GM21717 (cell line): ENCODE data around the gene LY6G6D.

Experiments used
- ATAC-seq: cut with Tn5 transposase; IDR thresholded peaks from one replicate; pipeline ENCODE4 v1.9.1; 2021; ENCODE audit warnings: mild to moderate bottlenecking, moderate library complexity; ENCODE audit not compliant: unreplicated experiment

LY6G6D gene

GRCh38 chr6:31734247-31734820 lies 19.2 kb downstream of the LY6G6D start:
- ATAC-seq = no peak

GRCh38 chr6:31734821-31735406 lies 19.8 kb downstream of the LY6G6D start:
- no peak for ATAC-seq

- peak; percentile 24 for ATAC-seq
Measured at GRCh38 chr6:31736021-31736767, 21.0 kb downstream of the LY6G6D start, which contains the start of gene CLIC1. CLIC1 (minus strand) TSS chr6:31736530; CDS start chr6:31736300, 230 bp downstream.

GRCh38 chr6:31736768-31737314 lies 21.7 kb downstream of the LY6G6D start:
- no peak for ATAC-seq

GRCh38 chr6:31737315-31737990 lies 22.3 kb downstream of the LY6G6D start:
- ATAC-seq = no peak

- no peak for ATAC-seq
Measured at GRCh38 chr6:31737991-31738979, 23.1 kb downstream of the LY6G6D start.

- ATAC-seq = peak; percentile 55
Measured at GRCh38 chr6:31739639-31740396, 24.7 kb downstream of the LY6G6D start, which contains the start of gene MSH5. MSH5 (plus strand) TSS chr6:31740005; CDS start chr6:31740467, 462 bp downstream.

GRCh38 chr6:31740397-31741223 lies 25.5 kb downstream of the LY6G6D start:
- ATAC-seq = peak; percentile 4

- no peak for ATAC-seq
Measured at GRCh38 chr6:31741815-31742214, 26.7 kb downstream of the LY6G6D start.

GRCh38 chr6:31742894-31743293 lies 27.7 kb downstream of the LY6G6D start:
- ATAC-seq = no peak

- ATAC-seq = no peak
Measured at GRCh38 chr6:31744422-31744821, 29.3 kb downstream of the LY6G6D start.

- ATAC-seq = no peak
Measured at GRCh38 chr6:31749301-31750036, 34.3 kb downstream of the LY6G6D start.

- ATAC-seq = no peak
Measured at GRCh38 chr6:31750411-31751022, 35.4 kb downstream of the LY6G6D start.

- no peak for ATAC-seq
Measured at GRCh38 chr6:31752739-31753319, 37.7 kb downstream of the LY6G6D start.

- ATAC-seq = no peak
Measured at GRCh38 chr6:31758281-31758680, 43.1 kb downstream of the LY6G6D start.

GRCh38 chr6:31760790-31761189 lies 45.6 kb downstream of the LY6G6D start:
- ATAC-seq = no peak

- no peak for ATAC-seq
Measured at GRCh38 chr6:31761343-31761742, 46.2 kb downstream of the LY6G6D start.
